Inflammatory macrophage (primary cell): ENCODE measurements around the gene LDB2.

ENCODE experiments used
- DNase-seq, 2 donors: peaks; one replicate each; pipeline ENCODE4 v3.0.0-alpha.2; 2020 to 2022

The LDB2 gene

GRCh38 chr4:16464651-16465050, 433.8 kb downstream of the LDB2 start:
- no peak for DNase-seq

DNA sequence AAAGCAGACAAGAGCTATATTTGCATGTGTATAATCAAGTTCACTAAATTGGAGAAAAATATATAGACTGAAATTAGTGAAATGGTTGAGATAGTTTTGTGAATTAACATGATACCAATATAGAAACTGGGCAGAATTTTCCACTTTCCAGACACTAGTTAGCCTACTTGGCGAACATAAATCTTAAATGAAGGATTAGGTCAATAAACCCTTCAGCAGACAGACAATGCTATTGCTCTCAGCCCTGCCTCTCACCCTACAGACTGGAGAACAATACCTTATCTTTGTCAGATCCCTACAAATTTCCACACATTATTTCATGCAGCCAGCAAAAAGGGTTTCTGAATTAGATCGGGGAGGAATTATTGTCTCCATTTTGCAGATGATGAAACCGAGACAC, 435.8 kb downstream of the LDB2 start:
- DNase-seq = no peak

- DNase-seq = no peak
Measured at GRCh38 chr4:16461362-16461761, 437.1 kb downstream of the LDB2 start.

DNA sequence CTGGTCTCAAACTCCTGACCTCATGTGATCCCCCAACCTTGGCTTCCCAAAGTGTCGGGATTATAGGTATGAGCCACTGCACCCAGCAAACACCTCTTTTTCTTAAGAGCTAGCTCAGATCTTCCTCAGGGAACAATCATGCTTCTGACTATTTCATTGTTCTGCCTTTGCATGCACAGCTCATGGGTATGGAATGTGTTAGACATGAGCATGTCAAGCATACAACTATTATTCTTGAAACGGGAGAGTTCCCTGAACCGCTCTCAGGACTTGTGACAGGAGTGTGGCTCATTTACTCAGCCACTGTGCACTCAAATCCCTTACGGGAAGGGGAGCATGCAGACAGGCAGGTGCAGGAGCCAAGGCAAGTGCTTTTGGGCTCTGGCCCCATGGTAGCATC, 440.5 kb downstream of the LDB2 start:
- no peak for DNase-seq
